Skeletal muscle cell (primary cell): ENCODE results near the gene RBL1.
"Not testable (repeated sequence)": the region's sequence is repeated elsewhere in the genome, so short reads cannot be mapped to it uniquely, and the experiment has no call there.

ENCODE experiments used
- DNase-seq: peaks from one replicate; pipeline ENCODE4 v3.0.0-alpha.2; 2010; ENCODE audit warnings: low read depth
- H3K4me3 ChIP-seq: 2 replicates; pipeline ENCODE4 v1.5.1; 2011; ENCODE audit warnings: low read depth, mild to moderate bottlenecking, control low read depth, low read length, moderate library complexity

Gene RBL1

DNA sequence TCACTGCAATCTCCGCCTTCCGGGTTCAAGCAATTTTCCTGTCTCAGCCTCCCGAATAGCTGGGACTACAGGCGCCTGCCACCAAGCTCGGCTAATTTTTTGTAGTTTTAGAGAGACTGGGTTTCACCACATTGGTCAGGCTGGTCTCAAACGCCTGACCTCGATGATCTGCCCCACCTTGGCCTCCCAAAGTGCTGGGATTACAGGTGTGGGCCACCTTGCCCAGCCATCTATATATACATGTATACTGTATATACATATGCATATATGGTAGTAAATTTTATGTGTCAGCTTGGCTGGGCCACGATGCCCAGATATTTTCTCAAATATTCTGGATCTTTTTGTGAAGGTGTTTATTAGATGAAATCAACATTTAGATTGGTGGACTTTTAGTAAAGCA lies 18.8 kb downstream of the RBL1 start:
- no peak for DNase-seq
- no peak overlapping the region for H3K4me3 ChIP-seq

- H3K4me3 ChIP-seq, result no peak overlapping the region
- DNase-seq, result no peak
These were observed 19.7 kb downstream of the RBL1 start for GRCh38 chr20:37075932-37076685.

- H3K4me3 ChIP-seq, result no peak overlapping the region
- no peak for DNase-seq
These were observed 23.3 kb downstream of the RBL1 start for GRCh38 chr20:37072293-37073196.

GRCh38 chr20:37071481-37071911 lies 24.3 kb downstream of the RBL1 start:
- H3K4me3 ChIP-seq, result no peak overlapping the region
- DNase-seq, result peak; percentile 4

- not testable (repeated sequence) for H3K4me3 ChIP-seq, DNase-seq
These were observed 26.2 kb downstream of the RBL1 start for GRCh38 chr20:37069563-37069962.

DNA sequence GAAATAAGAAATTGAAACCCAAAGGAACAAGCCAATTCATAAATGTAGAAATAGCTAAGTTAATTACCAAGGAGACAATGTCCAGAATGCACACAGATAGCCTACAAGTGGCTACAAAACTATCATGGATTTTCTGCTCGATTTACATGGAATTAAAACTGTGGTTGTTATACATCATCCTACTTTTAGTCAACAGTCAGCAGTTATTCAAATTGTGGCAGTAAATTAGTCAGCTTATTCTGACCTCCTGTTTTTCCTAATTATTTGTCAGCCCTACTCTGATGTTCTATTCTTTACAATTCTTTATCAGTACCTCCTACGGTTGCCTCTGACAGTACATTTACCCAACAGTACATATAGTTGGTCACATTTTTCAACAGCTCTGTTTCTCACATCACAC lies 29.6 kb downstream of the RBL1 start:
- no peak for DNase-seq
- no peak overlapping the region for H3K4me3 ChIP-seq

GRCh38 chr20:37055276-37055675 lies 40.5 kb downstream of the RBL1 start:
- no peak for DNase-seq
- no peak overlapping the region for H3K4me3 ChIP-seq

DNA sequence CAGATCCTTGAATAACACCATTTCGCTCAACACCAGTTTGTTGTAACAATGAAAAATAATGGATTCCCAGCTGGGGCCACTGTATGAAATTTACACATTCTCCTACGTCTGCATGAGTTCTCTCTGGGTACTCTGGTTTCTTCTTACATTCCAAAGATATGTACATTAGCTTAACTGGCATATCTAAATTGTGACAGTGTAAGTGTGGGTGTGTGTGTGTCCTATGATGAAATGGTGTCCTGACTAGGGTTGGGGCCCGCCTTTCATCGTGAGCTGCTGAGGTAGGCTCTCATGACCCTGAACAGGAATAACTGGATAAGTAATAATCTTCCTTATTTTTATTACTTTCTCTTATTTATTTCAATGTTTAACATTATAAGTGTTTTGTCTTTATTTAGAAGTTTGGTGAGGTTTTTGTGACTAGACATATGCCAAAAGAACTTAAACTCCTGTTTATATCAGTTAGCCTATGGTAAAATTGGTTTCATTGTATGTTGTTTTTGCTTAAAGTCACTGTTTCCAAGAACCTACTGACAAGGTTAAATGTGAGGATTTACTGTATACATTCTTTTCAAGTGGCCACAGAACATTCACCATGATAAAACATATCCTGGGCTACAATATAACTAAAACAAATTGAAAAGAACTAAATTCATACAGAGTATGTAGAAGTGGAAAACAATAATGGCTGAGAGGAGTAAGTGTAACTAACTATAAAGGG lies 42.4 kb downstream of the RBL1 start:
- DNase-seq, result peak; percentile 8

GRCh38 chr20:37042986-37043972 lies 52.5 kb downstream of the RBL1 start:
- H3K4me3 ChIP-seq, result no peak overlapping the region
- DNase-seq, result no peak

More for the DNA sequence above, 42.4 kb downstream of the RBL1 start:
- no peak overlapping the region for H3K4me3 ChIP-seq

DNA sequence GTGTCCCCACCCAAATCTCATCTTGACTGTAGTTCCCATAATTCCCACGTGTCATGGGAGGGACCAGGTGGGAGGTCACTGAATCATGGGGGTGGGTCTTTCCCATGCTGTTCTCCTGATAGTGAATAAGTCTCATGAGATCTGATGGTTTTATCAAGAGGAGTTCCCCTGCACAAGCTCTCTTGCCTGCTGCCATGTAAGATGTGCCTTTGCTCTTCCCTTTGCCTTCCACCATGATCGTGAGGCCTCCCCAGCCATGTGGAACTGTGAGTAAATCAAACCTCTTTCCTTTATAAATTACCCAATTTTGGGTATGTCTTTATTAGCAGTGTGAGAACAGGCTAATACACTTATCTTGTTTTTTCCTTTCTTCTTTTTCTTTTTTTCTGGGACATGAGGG lies 56.4 kb downstream of the RBL1 start:
- H3K4me3 ChIP-seq, DNase-seq: not testable (repeated sequence)

GRCh38 chr20:37032077-37032476 lies 63.7 kb downstream of the RBL1 start:
- no peak overlapping the region for H3K4me3 ChIP-seq
- DNase-seq, result no peak

GRCh38 chr20:37020636-37021035 lies 75.2 kb downstream of the RBL1 start:
- H3K4me3 ChIP-seq, result no peak overlapping the region
- no peak for DNase-seq

DNA sequence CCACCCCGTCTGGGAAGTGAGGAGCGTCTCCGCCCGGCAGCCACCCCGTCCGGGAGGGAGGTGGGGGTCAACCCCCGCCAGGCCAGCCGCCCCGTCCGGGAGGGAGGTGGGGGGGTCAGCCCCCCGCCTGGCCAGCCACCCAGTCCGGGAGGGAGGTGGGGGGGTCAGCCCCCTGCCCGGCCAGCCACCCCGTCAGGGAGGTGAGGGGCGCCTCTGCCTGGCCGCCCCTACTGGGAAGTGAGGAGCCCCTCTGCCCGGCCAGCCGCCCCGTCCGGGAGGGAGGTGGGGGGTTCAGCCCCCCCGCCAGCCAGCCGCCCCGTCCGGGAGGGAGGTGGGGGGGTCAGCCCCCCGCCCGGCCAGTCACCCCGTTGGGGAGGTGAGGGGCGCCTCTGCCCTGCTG lies 83.2 kb downstream of the RBL1 start:
- not testable (repeated sequence) for H3K4me3 ChIP-seq, DNase-seq

DNA sequence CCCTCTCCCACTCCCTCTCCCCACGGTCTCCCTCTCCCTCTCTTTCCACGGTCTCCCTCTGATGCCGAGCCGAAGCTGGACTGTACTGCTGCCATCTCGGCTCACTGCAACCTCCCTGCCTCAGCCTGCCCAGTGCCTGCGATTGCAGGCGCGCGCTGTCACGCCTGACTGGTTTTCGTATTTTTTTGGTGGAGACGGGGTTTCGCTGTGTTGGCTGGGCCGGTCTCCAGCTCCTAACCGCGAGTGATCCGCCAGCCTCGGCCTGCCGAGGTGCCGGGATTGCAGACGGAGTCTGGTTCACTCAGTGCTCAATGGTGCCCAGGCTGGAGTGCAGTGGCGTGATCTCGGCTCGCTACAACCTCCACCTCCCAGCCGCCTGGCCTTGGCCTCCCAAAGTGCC lies 83.9 kb downstream of the RBL1 start:
- not testable (repeated sequence) for DNase-seq, H3K4me3 ChIP-seq

DNA sequence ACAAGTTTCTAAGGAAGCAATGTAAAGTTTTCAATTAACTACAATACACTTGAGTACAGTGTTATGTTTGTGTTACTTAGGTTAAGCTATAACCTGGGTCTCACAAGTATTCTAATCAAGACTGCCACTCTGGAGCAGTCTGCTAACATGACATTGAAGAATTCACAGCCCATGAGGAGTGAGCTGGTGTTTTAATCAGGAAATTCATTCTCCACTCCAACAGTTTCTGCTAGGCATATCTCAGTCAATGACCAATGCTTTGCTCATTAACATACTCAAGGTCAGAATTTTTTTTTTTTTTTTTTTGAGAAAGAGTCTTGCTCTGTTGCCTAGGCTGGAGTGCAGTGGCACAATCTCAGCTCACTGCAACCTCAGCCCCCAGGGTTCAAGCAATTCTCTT lies 84.7 kb downstream of the RBL1 start:
- H3K4me3 ChIP-seq, result no peak overlapping the region
- DNase-seq, result no peak

GRCh38 chr20:37007898-37008649 lies 87.7 kb downstream of the RBL1 start:
- no peak for DNase-seq
- H3K4me3 ChIP-seq, result no peak overlapping the region

DNA sequence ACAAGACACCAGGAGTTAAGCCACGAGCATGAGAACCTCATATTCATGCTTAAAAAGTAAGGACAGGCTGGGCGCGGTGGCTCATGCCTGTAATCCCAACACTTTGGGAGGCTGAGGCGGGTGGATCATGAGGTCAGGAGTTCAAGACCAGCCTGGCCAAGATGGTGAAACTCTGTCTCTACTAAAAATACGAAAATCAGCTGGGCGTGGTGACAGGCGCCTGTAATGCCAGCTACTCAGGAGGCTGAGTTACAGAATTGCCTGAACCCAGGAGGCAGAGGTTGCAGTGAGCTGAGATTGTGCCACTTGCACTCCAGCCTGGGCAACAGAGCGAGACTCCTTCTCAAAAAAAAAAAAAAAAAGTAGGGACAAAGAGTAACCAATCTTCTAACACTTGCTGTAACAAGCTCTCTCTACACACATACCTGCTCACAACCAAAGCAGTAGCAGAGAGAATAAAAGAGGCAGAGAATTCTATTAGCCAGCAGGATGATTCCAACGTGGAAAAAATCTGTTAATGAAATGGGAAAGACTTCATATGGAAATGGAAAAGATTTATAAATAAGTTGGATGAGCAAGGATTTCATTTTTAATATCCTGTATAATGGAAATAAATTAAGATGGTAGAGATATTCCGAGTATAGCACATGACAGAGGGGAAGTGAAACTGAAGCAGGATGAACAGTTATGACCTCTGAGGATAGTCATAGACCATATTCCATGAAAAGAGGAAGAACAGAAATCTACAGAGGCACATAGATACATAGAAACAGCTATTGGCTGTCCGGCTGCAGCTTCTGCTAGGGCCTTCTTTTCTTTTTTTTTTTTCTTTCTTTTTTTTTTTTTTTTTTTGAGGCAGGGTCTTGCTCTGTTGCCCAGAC lies 90.5 kb downstream of the RBL1 start:
- not testable (repeated sequence) for H3K4me3 ChIP-seq, DNase-seq
